HCT116 (cell line): ENCODE results near the gene WDR83. TPM values are rescaled to one million over a fixed set of nuclear protein-coding genes. Genes with fewer than 3 reads are reported as not detected.

Source experiments
- ATAC-seq: fragments of 200-7000 bp; cut with Tn5 transposase; 2 replicates; pipeline ENCODE4 v1.9.1; 2020; ENCODE audit warnings: mild to moderate bottlenecking, moderate library complexity
- BruUV-seq: library from RNA; stranded (reverse); fragments of 400-500 nt; replicated peaks from 2 replicates; lab custom pipeline; 2021; lab: Mats Ljungman, UMichigan
- CTCF ChIA-PET: fragments of 300-600 bp; sonication (Branson Sonifier 250); formaldehyde crosslinking; loops from one replicate; lab custom pipeline; 2021; ENCODE audit warnings: antibody characterized with exemption; lab: Charles Lee
- POLR2A ChIA-PET: fragments of 300-600, 350-600 bp; sonication (Branson Sonifier 250); formaldehyde crosslinking; loops from one replicate; lab custom pipeline; 2021; ENCODE audit warnings: antibody characterized with exemption; lab: Charles Lee
- RAD21 ChIA-PET, 2 experiments: fragments of 300-600 bp; sonication (Branson Sonifier 250); formaldehyde crosslinking; loops; one replicate each; lab custom pipeline; 2023; ENCODE audit warnings: low total read pairs in 2 of 2; ENCODE audit not compliant: uncharacterized antibody in 2 of 2, unreplicated experiment in 2 of 2, low non-redundant PET in 1 of 2; lab: Charles Lee
- DNase-seq: peaks from one replicate; pipeline ENCODE4 v3.0.0-alpha.2; 2010; ENCODE audit warnings: low read depth, low spot score
- H2AFZ ChIP-seq: fragments of 200-600 bp; shearing (Covaris generic), sonication (generic); 2 replicates; pipeline ENCODE4 v1.6.1; 2017; ENCODE audit warnings: low read depth, mixed run types, mixed read lengths, antibody characterized with exemption, low read length; ENCODE audit not compliant: poor library complexity, severe bottlenecking
- H3K27ac ChIP-seq: 2 replicates; pipeline ENCODE4 v1.5.1; 2012; ENCODE audit warnings: low read depth, low read length
- H3K27me3 ChIP-seq: fragments of 200-600 bp; sonication (generic); 2 replicates; pipeline ENCODE4 v1.6.1; 2016; ENCODE audit warnings: mixed run types, low read length, mixed read lengths; ENCODE audit not compliant: insufficient read depth
- H3K36me3 ChIP-seq, 2 experiments: fragments of 200-500 bp in 1 of 2; fragments of 200-600 bp in 1 of 2; sonication (Bioruptor generic) in 1 of 2; sonication (generic) in 1 of 2; 2 replicates each; pipeline versions ENCODE4 v1.5.1 to v1.6.1; 2014 to 2016; ENCODE audit warnings: low read length in 2 of 2, inconsistent platforms in 1 of 2, mixed read lengths in 1 of 2, mixed run types in 1 of 2; ENCODE audit not compliant: insufficient read depth in 2 of 2, control insufficient read depth in 1 of 2
- H3K4me1 ChIP-seq, 2 experiments: fragments of 200-600 bp in 1 of 2; sonication (generic) in 1 of 2; 2 replicates each; pipeline versions ENCODE4 v1.5.1 to v1.6.1; 2012 to 2017; ENCODE audit warnings: low read length in 2 of 2, inconsistent platforms in 1 of 2, mild to moderate bottlenecking in 1 of 2, mixed read lengths in 1 of 2, mixed run types in 1 of 2, moderate library complexity in 1 of 2; ENCODE audit not compliant: insufficient read depth in 2 of 2, control insufficient read depth in 1 of 2
- H3K4me2 ChIP-seq: fragments of 200-600 bp; sonication (generic); 2 replicates; pipeline ENCODE4 v1.6.1; 2017; ENCODE audit warnings: mixed run types, low read length, mixed read lengths
- H3K4me3 ChIP-seq, 2 experiments: fragments of 200-600 bp in 1 of 2; sonication (generic) in 1 of 2; replicated peaks in 1 of 2; 2 replicates each; pipeline ENCODE4 v1.5.1; 2011 to 2016; ENCODE audit warnings: low read length in 2 of 2, control low read depth in 1 of 2, low read depth in 1 of 2, mild to moderate bottlenecking in 1 of 2, mixed read lengths in 1 of 2, mixed run types in 1 of 2
- H3K79me2 ChIP-seq: fragments of 200-600 bp; sonication (generic); 2 replicates; pipeline ENCODE4 v1.6.1; 2017; ENCODE audit warnings: mild to moderate bottlenecking, mixed run types, low read length, moderate library complexity, mixed read lengths; ENCODE audit not compliant: insufficient read depth
- H3K9ac ChIP-seq: fragments of 200-600 bp; sonication (generic); 2 replicates; pipeline ENCODE4 v1.6.1; 2016; ENCODE audit warnings: low read length, mixed read lengths
- H3K9me2 ChIP-seq: fragments of 200-600 bp; sonication (generic), shearing (Covaris generic); 2 replicates; pipeline ENCODE4 v1.6.1; 2017; ENCODE audit warnings: mixed run types, mild to moderate bottlenecking, moderate library complexity; ENCODE audit not compliant: insufficient read depth
- H3K9me3 ChIP-seq, 2 experiments: fragments of 200-500 bp in 1 of 2; fragments of 200-600 bp in 1 of 2; sonication (Bioruptor generic) in 1 of 2; sonication (generic) in 1 of 2; 2 replicates each; pipeline ENCODE4 v1.6.1; 2014 to 2017; ENCODE audit warnings: low read length in 2 of 2, mixed read lengths in 2 of 2, inconsistent platforms in 1 of 2, low read depth in 1 of 2, mild to moderate bottlenecking in 1 of 2, mixed run types in 1 of 2, moderate library complexity in 1 of 2; ENCODE audit not compliant: control insufficient read depth in 1 of 2, insufficient read depth in 1 of 2
- H4K20me1 ChIP-seq: fragments of 200-600 bp; sonication (generic), shearing (Covaris generic); 2 replicates; pipeline ENCODE4 v1.6.1; 2017; ENCODE audit warnings: mixed run types, mild to moderate bottlenecking, moderate library complexity; ENCODE audit not compliant: insufficient read depth
- CBX3 ChIP-seq: IDR thresholded peaks from 2 replicates; pipeline ENCODE4 v1.6.1; 2012; ENCODE audit warnings: low read depth
- CEBPB ChIP-seq: IDR thresholded peaks from 2 replicates; pipeline ENCODE4 v1.6.1; 2012; ENCODE audit warnings: low read depth
- EGR1 ChIP-seq: IDR thresholded peaks from 2 replicates; pipeline ENCODE4 v1.6.1; 2012; ENCODE audit warnings: low read depth
- ELF1 ChIP-seq: IDR thresholded peaks from 2 replicates; pipeline ENCODE4 v1.6.1; 2012; ENCODE audit warnings: low read depth, borderline replicate concordance
- EZH2phosphoT487 ChIP-seq: fragments of 200-600 bp; IDR thresholded peaks from 2 replicates; pipeline ENCODE4 v1.6.1; 2018; ENCODE audit warnings: antibody characterized with exemption, borderline replicate concordance
- FOSL1 ChIP-seq: IDR thresholded peaks from 2 replicates; pipeline ENCODE4 v1.6.1; 2012; ENCODE audit warnings: low read depth
- POLR2AphosphoS5 ChIP-seq: IDR thresholded peaks from 2 replicates; pipeline ENCODE4 v1.6.1; 2011; ENCODE audit warnings: mild to moderate bottlenecking, low read depth, low read length, moderate library complexity
- REST ChIP-seq: IDR thresholded peaks from 2 replicates; pipeline ENCODE4 v1.6.1; 2012; ENCODE audit warnings: low read depth
- SIN3A ChIP-seq: IDR thresholded peaks from 2 replicates; pipeline ENCODE4 v1.6.1; 2012; ENCODE audit warnings: low read depth
- SP1 ChIP-seq: IDR thresholded peaks from 2 replicates; pipeline ENCODE4 v1.6.1; 2012; ENCODE audit warnings: low read depth
- SRF ChIP-seq: IDR thresholded peaks from 2 replicates; pipeline ENCODE4 v1.6.1; 2012; ENCODE audit warnings: low read depth
- TCF7L2 ChIP-seq: IDR thresholded peaks from 2 replicates; pipeline ENCODE4 v1.7.0; 2011; ENCODE audit warnings: borderline replicate concordance, inconsistent platforms; ENCODE audit not compliant: insufficient read depth, insufficient read length; ENCODE audit errors: extremely low read depth
- YY1 ChIP-seq: IDR thresholded peaks from 2 replicates; pipeline ENCODE4 v1.6.1; 2011; ENCODE audit warnings: low read length, low read depth, moderate library complexity, mild to moderate bottlenecking; ENCODE audit not compliant: insufficient replicate concordance; ENCODE audit errors: extremely low read depth
- ZFX ChIP-seq: fragments of 450-650 bp; IDR thresholded peaks from 2 replicates; pipeline ENCODE4 v1.6.1; 2017
- ZNF274 ChIP-seq: fragments of 200-500 bp; sonication (Bioruptor generic); IDR thresholded peaks from 2 replicates; pipeline ENCODE4 v1.6.1; 2014; ENCODE audit warnings: mild to moderate bottlenecking, low read depth, low read length, inconsistent platforms
- intact Hi-C: fragments of 100-400 bp; cut with micrococcal nuclease; formaldehyde crosslinking; loops from 2 replicates; pipeline ENCODE4 v1.10.0; 2022
- total RNA-seq: library from RNA; stranded (reverse); gene quantifications from one replicate; pipeline ENCODE4 v1.2.1, GENCODE V29; 2021; ENCODE audit not compliant: unreplicated experiment
- TF ChIP-seq, protein P1 (sequence below): IDR thresholded peaks from 2 replicates; pipeline ENCODE4 v1.6.1; 2011; ENCODE audit warnings: mild to moderate bottlenecking, low read length, moderate library complexity; ENCODE audit not compliant: insufficient replicate concordance; ENCODE audit errors: extremely low read depth
- TF ChIP-seq, protein P2 (sequence below): IDR thresholded peaks from 2 replicates; pipeline ENCODE4 v1.6.1; 2012
- TF ChIP-seq, protein P3 (sequence below), 3 experiments: fragments of 200-600 bp in 1 of 3; sonication (generic) in 1 of 3; IDR thresholded peaks in 2 of 3; conservative IDR thresholded peaks in 1 of 3; 2 replicates each; pipeline ENCODE4 v1.5.1; 2012 to 2017; ENCODE audit warnings: low read depth in 2 of 3, low read length in 2 of 3, antibody characterized with exemption in 1 of 3, borderline replicate concordance in 1 of 3, control low read depth in 1 of 3, mild to moderate bottlenecking in 1 of 3, mixed read lengths in 1 of 3, mixed run types in 1 of 3, moderate library complexity in 1 of 3; ENCODE audit not compliant: insufficient read depth in 1 of 3

WDR83 gene
- total RNA-seq, 1 experiment from 2014 or later = 20.1 TPM

GRCh38 chr19:12695096-12695495 lies 28.5 kb downstream of the WDR83 start:
- peaks cover 9 to 23% of the 10 kb centered on the region in 2 experiments; a peak in 3 of 4 replicates for H3K4me1 ChIP-seq
- peak overlapping the region; percentile 88 to 92 for H3K4me3 ChIP-seq
- peak overlapping the region; percentile 90; the same call in 1 of the 2 replicates for H3K9ac ChIP-seq
- peak overlapping the region; percentile 93 for H3K4me2 ChIP-seq
- no peak overlapping the region for H3K27ac ChIP-seq
- ATAC-seq (no peak), DNase-seq (no peak)
- H2AFZ ChIP-seq = no peak overlapping the region
- no peaks in the 10 kb centered on the region for H3K9me3 ChIP-seq
- H3K79me2 ChIP-seq = peaks cover 10% of the 10 kb centered on the region; the same call in 1 of the 2 replicates
- TF ChIP-seq CBX3 (no peak), POLR2AphosphoS5 (no peak), EGR1 (no peak), SIN3A (no peak), ELF1 (no peak), EZH2phosphoT487 (no peak), SP1 (no peak), CEBPB (no peak), TCF7L2 (no peak), ZNF274 (no peak), ZFX (no peak), REST (no peak), YY1 (no peak), FOSL1 (no peak), SRF (no peak)
- TF ChIP-seq, protein P1, sequence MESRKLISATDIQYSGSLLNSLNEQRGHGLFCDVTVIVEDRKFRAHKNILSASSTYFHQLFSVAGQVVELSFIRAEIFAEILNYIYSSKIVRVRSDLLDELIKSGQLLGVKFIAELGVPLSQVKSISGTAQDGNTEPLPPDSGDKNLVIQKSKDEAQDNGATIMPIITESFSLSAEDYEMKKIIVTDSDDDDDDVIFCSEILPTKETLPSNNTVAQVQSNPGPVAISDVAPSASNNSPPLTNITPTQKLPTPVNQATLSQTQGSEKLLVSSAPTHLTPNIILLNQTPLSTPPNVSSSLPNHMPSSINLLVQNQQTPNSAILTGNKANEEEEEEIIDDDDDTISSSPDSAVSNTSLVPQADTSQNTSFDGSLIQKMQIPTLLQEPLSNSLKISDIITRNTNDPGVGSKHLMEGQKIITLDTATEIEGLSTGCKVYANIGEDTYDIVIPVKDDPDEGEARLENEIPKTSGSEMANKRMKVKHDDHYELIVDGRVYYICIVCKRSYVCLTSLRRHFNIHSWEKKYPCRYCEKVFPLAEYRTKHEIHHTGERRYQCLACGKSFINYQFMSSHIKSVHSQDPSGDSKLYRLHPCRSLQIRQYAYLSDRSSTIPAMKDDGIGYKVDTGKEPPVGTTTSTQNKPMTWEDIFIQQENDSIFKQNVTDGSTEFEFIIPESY = no peak
- TF ChIP-seq, protein P2, sequence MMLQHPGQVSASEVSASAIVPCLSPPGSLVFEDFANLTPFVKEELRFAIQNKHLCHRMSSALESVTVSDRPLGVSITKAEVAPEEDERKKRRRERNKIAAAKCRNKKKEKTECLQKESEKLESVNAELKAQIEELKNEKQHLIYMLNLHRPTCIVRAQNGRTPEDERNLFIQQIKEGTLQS = no peak
- TF ChIP-seq, protein P3, sequence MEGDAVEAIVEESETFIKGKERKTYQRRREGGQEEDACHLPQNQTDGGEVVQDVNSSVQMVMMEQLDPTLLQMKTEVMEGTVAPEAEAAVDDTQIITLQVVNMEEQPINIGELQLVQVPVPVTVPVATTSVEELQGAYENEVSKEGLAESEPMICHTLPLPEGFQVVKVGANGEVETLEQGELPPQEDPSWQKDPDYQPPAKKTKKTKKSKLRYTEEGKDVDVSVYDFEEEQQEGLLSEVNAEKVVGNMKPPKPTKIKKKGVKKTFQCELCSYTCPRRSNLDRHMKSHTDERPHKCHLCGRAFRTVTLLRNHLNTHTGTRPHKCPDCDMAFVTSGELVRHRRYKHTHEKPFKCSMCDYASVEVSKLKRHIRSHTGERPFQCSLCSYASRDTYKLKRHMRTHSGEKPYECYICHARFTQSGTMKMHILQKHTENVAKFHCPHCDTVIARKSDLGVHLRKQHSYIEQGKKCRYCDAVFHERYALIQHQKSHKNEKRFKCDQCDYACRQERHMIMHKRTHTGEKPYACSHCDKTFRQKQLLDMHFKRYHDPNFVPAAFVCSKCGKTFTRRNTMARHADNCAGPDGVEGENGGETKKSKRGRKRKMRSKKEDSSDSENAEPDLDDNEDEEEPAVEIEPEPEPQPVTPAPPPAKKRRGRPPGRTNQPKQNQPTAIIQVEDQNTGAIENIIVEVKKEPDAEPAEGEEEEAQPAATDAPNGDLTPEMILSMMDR (IDR thresholded peaks at IDR 0.05 in 2 of 3, conservative IDR thresholded peaks at IDR 0.05 in 1 of 3; ENCODE audit: borderline replicate concordance in 1 of 3, insufficient read depth in 1 of 3, low read depth in 2 of 3, low read length in 2 of 3) = no peak
- no peaks in the 10 kb centered on the region for H3K9me2 ChIP-seq
- H3K36me3 ChIP-seq = peaks cover 6 to 9% of the 10 kb centered on the region in 2 experiments; a peak in 2 of 4 replicates
- no TSS peak for BruUV-seq
- intact Hi-C loops = no loop called here
- H4K20me1 ChIP-seq = no peaks in the 10 kb centered on the region
- ChIA-PET POLR2A (no interaction called here), RAD21 (no interaction called here), CTCF (interaction anchor here (0.5 kb wide), 1 partner anchor 81 kb away, joined by 5 read pairs; no protein-coding TSS in a partner anchor)
- H3K27me3 ChIP-seq = no peaks in the 10 kb centered on the region
